ENCODE measurements around the gene CCND1. TPM values are rescaled to one million over a fixed set of nuclear protein-coding genes. Genes with fewer than 3 reads are reported as not detected.

The CCND1 gene
- total RNA-seq, 1 donor from 2014 or later, result 283 TPM

GRCh38 chr11:69614085-69614484 is 26.9 kb upstream of the CCND1 start:
- ATAC-seq, result no peak
- Histone ChIP-seq H3K27ac (no peak overlapping the region), H3K27me3 (no peaks in the 10 kb centered on the region), H3K4me3 (no peak overlapping the region), H3K9me3 (no peaks in the 10 kb centered on the region), H3K36me3 (no peaks in the 10 kb centered on the region), H3K4me1 (no peaks in the 10 kb centered on the region)
- TF ChIP-seq CTCF (IDR thresholded peaks at IDR 0.05), result no peak
- intact Hi-C loops (cut with DNase I), result no loop called here
- DNase-seq, result no peak

GRCh38 chr11:69615545-69616278 is 25.2 kb upstream of the CCND1 start:
- no peak for TF ChIP-seq CTCF (IDR thresholded peaks at IDR 0.05)
- no peaks in the 10 kb centered on the region for H3K36me3 ChIP-seq
- H3K27me3 ChIP-seq, result no peaks in the 10 kb centered on the region
- DNase-seq (no peak), ATAC-seq (no peak)
- H3K4me3 ChIP-seq, result no peak overlapping the region
- no peak overlapping the region for H3K27ac ChIP-seq
- H3K9me3 ChIP-seq, result no peaks in the 10 kb centered on the region
- H3K4me1 ChIP-seq, result no peaks in the 10 kb centered on the region
- intact Hi-C loops (cut with DNase I), result no loop called here

DNA sequence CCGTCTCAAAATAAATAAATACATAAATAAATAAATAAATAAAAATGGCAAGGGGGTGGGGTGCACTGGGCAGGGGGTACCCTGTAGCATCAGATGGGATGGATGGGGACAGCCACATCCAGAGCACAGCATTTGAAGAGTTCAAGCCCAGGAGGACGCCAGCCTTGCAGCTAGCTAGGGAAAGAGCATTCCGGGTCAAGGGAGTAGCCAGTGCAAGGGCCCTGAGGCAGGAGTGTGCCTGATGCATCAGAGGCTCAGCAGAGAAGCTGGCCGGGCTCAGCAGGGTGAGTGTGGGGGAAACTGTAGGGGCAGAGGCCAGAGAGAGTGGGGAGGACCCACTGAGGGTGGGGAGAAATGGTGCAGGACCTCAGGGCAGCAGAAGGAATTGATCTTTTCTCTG is 23.7 kb upstream of the CCND1 start:
- intact Hi-C loops (cut with DNase I), result no loop called here
- no peak for DNase-seq
- TF ChIP-seq CTCF (IDR thresholded peaks at IDR 0.05), result no peak
- Histone ChIP-seq H3K9me3 (no peaks in the 10 kb centered on the region), H3K4me1 (no peaks in the 10 kb centered on the region), H3K36me3 (no peaks in the 10 kb centered on the region), H3K27ac (no peak overlapping the region), H3K4me3 (no peak overlapping the region), H3K27me3 (no peaks in the 10 kb centered on the region)
- ATAC-seq, result no peak

- H3K27ac ChIP-seq, result no peak overlapping the region
- DNase-seq, result no peak
- H3K9me3 ChIP-seq, result no peaks in the 10 kb centered on the region
- intact Hi-C loops (cut with DNase I), result no loop called here
- H3K27me3 ChIP-seq, result no peaks in the 10 kb centered on the region
- no peak for ATAC-seq
- TF ChIP-seq CTCF (IDR thresholded peaks at IDR 0.05), result no peak
- no peaks in the 10 kb centered on the region for H3K36me3 ChIP-seq
- H3K4me1 ChIP-seq, result no peaks in the 10 kb centered on the region
- no peak overlapping the region for H3K4me3 ChIP-seq
Observed at GRCh38 chr11:69617682-69618081, 23.3 kb upstream of the CCND1 start.

DNA sequence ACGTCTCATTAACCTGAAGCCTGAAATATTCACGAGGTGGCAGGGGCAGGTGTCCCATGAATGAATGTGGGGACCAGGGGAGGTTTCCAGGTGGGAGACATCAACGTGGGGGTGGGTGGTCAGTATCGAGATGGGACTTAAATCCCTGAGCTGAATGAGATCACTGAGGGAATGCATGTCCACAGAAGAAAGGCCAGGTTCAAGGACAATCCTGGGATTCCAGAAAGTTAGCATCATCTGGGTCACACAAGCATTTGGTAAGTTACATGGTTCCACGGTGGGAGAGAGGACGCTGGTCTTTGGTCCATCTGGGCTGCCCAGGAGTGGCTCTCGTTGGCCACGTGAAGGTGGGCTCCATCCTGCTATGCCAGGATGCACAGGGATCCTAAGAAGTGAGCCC is 22.7 kb upstream of the CCND1 start:
- no peaks in the 10 kb centered on the region for H3K9me3 ChIP-seq
- H3K27ac ChIP-seq, result no peak overlapping the region
- ATAC-seq, result no peak
- intact Hi-C loops (cut with DNase I), result no loop called here
- no peaks in the 10 kb centered on the region for H3K4me1 ChIP-seq
- H3K27me3 ChIP-seq, result no peaks in the 10 kb centered on the region
- no peak for TF ChIP-seq CTCF (IDR thresholded peaks at IDR 0.05)
- H3K4me3 ChIP-seq, result no peak overlapping the region
- H3K36me3 ChIP-seq, result no peaks in the 10 kb centered on the region
- no peak for DNase-seq

Data from upper lobe of right lung (tissue), 1 donor.